ENCODE results near the gene CAPN5. TPM values are rescaled to one million over a fixed set of nuclear protein-coding genes. Genes with fewer than 3 reads are reported as not detected.

The CAPN5 gene
- total RNA-seq, 1 donor from 2014 or later = 4.0 TPM

GRCh38 chr11:77175021-77175842, 108.5 kb downstream of the CAPN5 start:
- intact Hi-C loops (cut with DNase I) = no loop called here
- DNase-seq (ENCODE audit: low spot score) = no peak

Other genes starting within 250 kb of the CAPN5 start
- gene ACER3, start 206.1 kb upstream of the CAPN5 start, total RNA-seq = 9.7 TPM
- gene B3GNT6, start 32.6 kb upstream of the CAPN5 start, total RNA-seq = not detected
- not detected for gene OMP, start 35.9 kb downstream of the CAPN5 start, total RNA-seq
- gene MYO7A, start 61.3 kb downstream of the CAPN5 start, total RNA-seq = 3.0 TPM
- not detected for gene GDPD4, start 234.7 kb downstream of the CAPN5 start, total RNA-seq

Measured in cardiac septum (tissue), 1 donor.